Glutamatergic neuron (in vitro differentiated cells): ENCODE measurements around the gene TMEM87B. TPM values are rescaled to one million over a fixed set of nuclear protein-coding genes. Genes with fewer than 3 reads are reported as not detected.

Source experiments
- DNase-seq: peaks from one replicate; pipeline ENCODE4 v3.0.0; 2022
- H3K27ac Mint-ChIP-seq: one replicate; pipeline ENCODE4 v1.8.0; 2020; ENCODE audit warnings: mild to moderate bottlenecking, mixed read lengths, inconsistent platforms; ENCODE audit not compliant: unreplicated experiment
- H3K27me3 Mint-ChIP-seq: one replicate; pipeline ENCODE4 v1.8.0; 2020; ENCODE audit warnings: mild to moderate bottlenecking, moderate library complexity, mixed read lengths, inconsistent platforms; ENCODE audit not compliant: unreplicated experiment
- H3K36me3 Mint-ChIP-seq: one replicate; pipeline ENCODE4 v1.8.0; 2020; ENCODE audit warnings: mild to moderate bottlenecking, mixed read lengths, inconsistent platforms; ENCODE audit not compliant: unreplicated experiment
- H3K4me1 Mint-ChIP-seq: one replicate; pipeline ENCODE4 v1.8.0; 2020; ENCODE audit warnings: mild to moderate bottlenecking, low read depth, mixed read lengths, inconsistent platforms; ENCODE audit not compliant: unreplicated experiment
- H3K4me3 Mint-ChIP-seq: one replicate; pipeline ENCODE4 v1.8.0; 2020; ENCODE audit warnings: mild to moderate bottlenecking, mixed read lengths, inconsistent platforms; ENCODE audit not compliant: unreplicated experiment
- H3K9me3 Mint-ChIP-seq: one replicate; pipeline ENCODE4 v1.8.0; 2020; ENCODE audit warnings: mild to moderate bottlenecking, moderate library complexity, mixed read lengths, inconsistent platforms; ENCODE audit not compliant: unreplicated experiment
- total RNA-seq: library from RNA; stranded (reverse); fragmentation: NEBNext Ultra II Directional; extraction: Animal tissue kit (Norgen Biotek cat#: 25700); gene quantifications from one replicate; pipeline ENCODE4 v1.2.1, GENCODE V29; 2021; ENCODE audit not compliant: unreplicated experiment
- TF ChIP-seq, protein P1 (sequence below): fragments of 200-600 bp; sonication (generic); IDR thresholded peaks from one replicate; pipeline ENCODE4 v1.5.0; 2021; ENCODE audit not compliant: partially characterized antibody, unreplicated experiment

The TMEM87B gene
- total RNA-seq, 1 donor from 2014 or later = 8.6 TPM

DNA sequence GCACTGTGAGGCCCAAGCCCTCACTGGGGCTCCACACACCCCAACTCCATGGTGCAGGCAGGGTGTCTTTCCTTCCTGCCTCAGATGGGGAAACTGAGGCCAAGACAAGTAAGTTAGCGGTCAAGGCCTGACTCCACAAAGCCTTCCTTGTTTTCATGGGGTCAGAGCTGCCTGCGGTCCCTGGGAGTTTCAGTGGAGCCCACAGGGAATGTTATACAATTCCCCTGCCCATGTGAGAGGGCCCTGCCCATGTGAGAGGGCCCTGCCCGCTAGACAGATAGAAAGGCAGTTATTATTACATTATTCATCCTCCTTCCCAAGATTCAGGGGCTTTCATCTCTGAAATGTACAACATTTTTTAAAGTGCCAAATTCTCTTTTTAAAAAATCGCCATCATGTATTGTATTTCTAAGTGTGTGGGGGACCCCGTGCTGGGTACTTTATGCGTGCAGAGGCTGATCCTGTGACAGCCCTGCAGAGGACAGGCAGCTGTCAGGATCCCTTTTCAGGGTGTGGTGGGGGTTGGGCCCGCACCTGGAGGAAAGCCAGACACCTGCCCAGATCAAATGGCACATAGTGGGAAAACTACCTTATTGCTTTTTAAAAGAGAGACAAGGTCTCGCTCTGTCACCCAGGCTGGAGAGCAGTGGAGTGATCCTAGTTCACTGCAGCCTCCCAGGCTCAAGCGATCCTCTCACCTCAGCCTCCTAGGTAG is 106.5 kb downstream of the TMEM87B start:
- TF ChIP-seq, protein P1, sequence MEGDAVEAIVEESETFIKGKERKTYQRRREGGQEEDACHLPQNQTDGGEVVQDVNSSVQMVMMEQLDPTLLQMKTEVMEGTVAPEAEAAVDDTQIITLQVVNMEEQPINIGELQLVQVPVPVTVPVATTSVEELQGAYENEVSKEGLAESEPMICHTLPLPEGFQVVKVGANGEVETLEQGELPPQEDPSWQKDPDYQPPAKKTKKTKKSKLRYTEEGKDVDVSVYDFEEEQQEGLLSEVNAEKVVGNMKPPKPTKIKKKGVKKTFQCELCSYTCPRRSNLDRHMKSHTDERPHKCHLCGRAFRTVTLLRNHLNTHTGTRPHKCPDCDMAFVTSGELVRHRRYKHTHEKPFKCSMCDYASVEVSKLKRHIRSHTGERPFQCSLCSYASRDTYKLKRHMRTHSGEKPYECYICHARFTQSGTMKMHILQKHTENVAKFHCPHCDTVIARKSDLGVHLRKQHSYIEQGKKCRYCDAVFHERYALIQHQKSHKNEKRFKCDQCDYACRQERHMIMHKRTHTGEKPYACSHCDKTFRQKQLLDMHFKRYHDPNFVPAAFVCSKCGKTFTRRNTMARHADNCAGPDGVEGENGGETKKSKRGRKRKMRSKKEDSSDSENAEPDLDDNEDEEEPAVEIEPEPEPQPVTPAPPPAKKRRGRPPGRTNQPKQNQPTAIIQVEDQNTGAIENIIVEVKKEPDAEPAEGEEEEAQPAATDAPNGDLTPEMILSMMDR = no peak
- Mint-ChIP-seq H3K4me1 (no peaks in the 10 kb centered on the region), H3K36me3 (peaks cover 5% of the 10 kb centered on the region)

DNA sequence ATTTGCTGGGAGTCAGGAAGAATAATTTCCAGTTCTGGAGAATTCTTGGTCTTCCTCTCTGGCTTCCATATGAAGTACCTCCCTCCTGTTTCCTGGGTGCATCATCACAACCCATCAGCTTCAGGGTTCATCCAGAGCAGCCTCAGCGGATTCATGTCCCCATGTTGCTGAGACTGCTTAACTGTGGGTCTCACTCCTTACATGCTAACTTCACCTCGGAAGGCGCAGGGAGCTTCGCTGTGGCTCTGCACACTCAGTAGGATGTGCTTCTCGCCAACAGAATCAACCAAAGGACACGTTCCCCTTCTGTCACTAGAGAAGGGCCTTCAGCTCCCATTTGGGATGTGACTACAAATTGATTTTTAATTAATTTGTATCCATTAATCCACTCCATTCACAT is 107.3 kb downstream of the TMEM87B start:
- Mint-ChIP-seq H3K9me3 (no peaks in the 10 kb centered on the region), H3K27ac (no peak overlapping the region), H3K27me3 (peaks cover 10% of the 10 kb centered on the region)

More for the DNA sequence above, 106.5 kb downstream of the TMEM87B start:
- no peaks in the 10 kb centered on the region for H3K9me3 Mint-ChIP-seq
- no peak overlapping the region for H3K4me3 Mint-ChIP-seq
- DNase-seq = no peak
- H3K27me3 Mint-ChIP-seq = peaks cover 10% of the 10 kb centered on the region
- no peak overlapping the region for H3K27ac Mint-ChIP-seq

DNA sequence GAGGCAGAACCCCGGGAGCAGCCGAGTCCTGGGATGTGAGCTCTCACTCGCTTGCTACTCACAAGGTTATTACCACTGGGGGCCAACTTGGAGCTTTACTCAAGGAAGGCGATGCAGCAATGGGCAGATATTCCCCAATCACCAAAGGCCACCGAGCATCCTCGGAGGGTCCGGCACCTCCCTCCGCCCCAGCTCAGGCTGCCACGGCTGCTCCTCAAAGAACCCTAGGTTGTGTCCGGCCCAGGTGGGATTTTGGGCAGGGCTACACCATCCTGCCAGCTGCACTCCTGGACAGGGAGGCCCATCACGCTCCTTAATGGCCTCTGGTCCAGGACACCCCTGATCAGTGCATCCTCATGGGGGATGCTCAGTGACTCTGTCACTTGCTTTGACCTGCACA is 107.9 kb downstream of the TMEM87B start:
- no peak overlapping the region for H3K27ac Mint-ChIP-seq
- DNase-seq = no peak
- no peaks in the 10 kb centered on the region for H3K4me1 Mint-ChIP-seq
- peaks cover 7% of the 10 kb centered on the region for H3K36me3 Mint-ChIP-seq
- TF ChIP-seq, protein P1 = no peak
- no peak overlapping the region for H3K4me3 Mint-ChIP-seq
- peaks cover 10% of the 10 kb centered on the region for H3K27me3 Mint-ChIP-seq
- H3K9me3 Mint-ChIP-seq = no peaks in the 10 kb centered on the region

More for the DNA sequence above, 107.3 kb downstream of the TMEM87B start:
- peaks cover 5% of the 10 kb centered on the region for H3K36me3 Mint-ChIP-seq
- no peaks in the 10 kb centered on the region for H3K4me1 Mint-ChIP-seq
- no peak overlapping the region for H3K4me3 Mint-ChIP-seq
- DNase-seq = no peak
- TF ChIP-seq, protein P1 = no peak

DNA sequence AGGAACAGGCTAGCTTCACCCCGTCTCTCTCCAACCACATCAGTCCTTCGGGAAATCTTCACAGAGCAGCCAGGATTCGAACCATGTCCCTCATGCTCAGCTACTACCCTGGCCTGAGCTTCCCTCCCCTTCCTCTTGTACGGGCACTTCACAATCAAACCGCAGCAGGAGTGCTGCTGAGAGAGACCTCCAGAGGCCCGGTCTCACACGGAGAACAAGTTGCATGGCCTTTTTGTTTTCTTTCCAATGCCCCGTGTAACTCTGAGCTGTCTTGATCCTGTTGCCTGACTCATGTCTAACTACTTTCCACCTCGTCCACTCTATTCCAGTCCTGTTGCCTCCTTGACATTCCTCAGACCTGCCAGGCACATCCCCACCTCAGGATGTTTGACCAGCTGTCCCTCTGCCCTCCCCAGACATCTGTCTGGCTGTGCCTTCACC is 108.5 kb downstream of the TMEM87B start:
- H3K9me3 Mint-ChIP-seq = no peaks in the 10 kb centered on the region

DNA sequence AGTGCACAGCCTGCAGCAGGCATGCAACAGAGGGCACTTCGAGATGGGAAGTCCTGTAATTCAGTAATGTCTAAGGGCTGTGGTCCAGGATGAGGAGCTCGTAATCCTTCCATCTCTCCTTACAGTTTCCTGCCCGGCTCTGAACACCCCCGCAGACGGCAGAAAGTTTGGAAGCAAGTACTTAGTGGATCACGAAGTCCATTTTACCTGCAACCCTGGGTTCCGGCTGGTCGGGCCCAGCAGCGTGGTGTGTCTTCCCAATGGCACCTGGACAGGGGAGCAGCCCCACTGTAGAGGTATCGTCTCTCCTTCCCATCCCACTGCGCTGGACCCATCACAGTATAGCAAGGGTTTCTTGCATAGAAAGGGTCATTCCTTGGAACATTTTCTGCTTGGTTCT is 109.8 kb downstream of the TMEM87B start:
- peaks cover 13% of the 10 kb centered on the region for H3K27me3 Mint-ChIP-seq
- no peak for DNase-seq
- H3K36me3 Mint-ChIP-seq = peaks cover 9% of the 10 kb centered on the region
- no peaks in the 10 kb centered on the region for H3K9me3 Mint-ChIP-seq
- H3K4me1 Mint-ChIP-seq = no peaks in the 10 kb centered on the region
- TF ChIP-seq, protein P1 = no peak
- no peak overlapping the region for H3K4me3 Mint-ChIP-seq
- no peak overlapping the region for H3K27ac Mint-ChIP-seq

More for the DNA sequence above, 108.5 kb downstream of the TMEM87B start:
- Mint-ChIP-seq H3K27me3 (peaks cover 13% of the 10 kb centered on the region), H3K4me1 (no peaks in the 10 kb centered on the region), H3K36me3 (peaks cover 9% of the 10 kb centered on the region), H3K4me3 (no peak overlapping the region), H3K27ac (no peak overlapping the region)
- no peak for DNase-seq
- TF ChIP-seq, protein P1 = no peak
